Erythroblast (primary cell): ENCODE data around the gene IGFBP4.

ENCODE experiments used
- GATA1 ChIP-seq: IDR thresholded peaks from 2 replicates; pipeline ENCODE4 v1.6.1; 2011; ENCODE audit warnings: low read depth, mild to moderate bottlenecking, control low read depth, low read length, moderate library complexity
- POLR2A ChIP-seq: IDR thresholded peaks from 2 replicates; pipeline ENCODE4 v1.6.1; 2011; ENCODE audit warnings: mild to moderate bottlenecking, low read length

DNA sequence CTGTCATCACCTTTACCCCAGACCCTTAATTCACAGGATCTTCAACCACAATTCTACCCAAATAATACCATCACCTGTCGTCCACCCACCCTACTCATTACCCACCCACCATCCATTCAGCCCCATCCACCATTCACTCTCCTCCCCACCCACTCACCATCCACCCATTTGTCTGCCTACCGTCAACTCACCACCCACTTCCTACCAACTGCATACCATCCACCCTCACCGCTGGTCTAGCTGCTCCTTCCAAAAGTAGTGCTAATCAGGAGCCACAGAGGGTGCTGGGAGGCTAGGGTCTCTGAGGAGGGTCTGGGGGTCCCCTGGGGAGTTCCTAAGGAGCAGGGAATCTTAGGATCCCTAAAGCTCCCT is 12.0 kb upstream of the IGFBP4 start:
- TF ChIP-seq GATA1 (no peak), POLR2A (no peak)
